HG02884 (cell line): ENCODE data around the gene METTL1.
"Not testable (repeated sequence)": the region's sequence is repeated elsewhere in the genome, so short reads cannot be mapped to it uniquely, and the experiment has no call there.

Experiments
- ATAC-seq: cut with Tn5 transposase; IDR thresholded peaks from one replicate; pipeline ENCODE4 v1.9.1; 2021; ENCODE audit warnings: mild to moderate bottlenecking, moderate library complexity; ENCODE audit not compliant: unreplicated experiment

The METTL1 gene

DNA sequence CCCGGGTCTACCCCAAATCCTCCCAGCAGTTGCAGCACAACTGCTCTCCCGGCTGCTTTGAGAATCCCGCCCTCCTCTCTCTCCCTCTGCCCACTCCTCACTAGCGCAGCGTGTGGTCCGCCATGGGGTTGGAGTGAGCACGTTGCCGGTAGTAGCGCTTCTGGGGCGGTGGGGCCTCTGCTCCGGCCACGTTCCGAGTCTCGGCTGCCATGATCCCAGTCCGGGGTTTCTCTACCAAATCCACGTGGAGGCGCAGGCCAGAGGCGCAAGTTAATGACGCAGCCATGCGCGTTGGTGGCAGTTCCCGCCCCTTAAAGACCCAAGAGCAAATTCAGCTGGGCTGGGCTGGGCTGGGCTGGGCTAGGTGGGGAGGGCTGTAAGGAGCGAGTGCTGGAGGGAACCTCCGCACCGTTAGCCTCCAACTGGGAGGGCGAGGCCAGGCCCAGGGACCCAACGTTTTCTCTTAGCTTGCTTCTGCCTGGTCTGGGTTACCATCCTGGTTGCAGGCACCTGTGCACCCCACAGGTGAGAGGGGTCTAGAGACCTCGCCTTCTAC lies at the start of gene METTL1:
TSS of gene METTL1 (minus strand) at position 233 of the 556 bp plus-strand sequence. CDS start at position 211, 22 bp downstream.
- peak; percentile 70 for ATAC-seq

- not testable (repeated sequence) for ATAC-seq
Measured at GRCh38 chr12:57821015-57821414, 49.1 kb upstream of the METTL1 start.

GRCh38 chr12:57820119-57820518 lies 48.2 kb upstream of the METTL1 start:
- not testable (repeated sequence) for ATAC-seq

- not testable (repeated sequence) for ATAC-seq
Measured at GRCh38 chr12:57817990-57818331, 46.1 kb upstream of the METTL1 start.

- ATAC-seq = no peak
Measured at GRCh38 chr12:57817261-57817989, 45.5 kb upstream of the METTL1 start.

- ATAC-seq = no peak
Measured at GRCh38 chr12:57816855-57817151, 44.9 kb upstream of the METTL1 start.

DNA sequence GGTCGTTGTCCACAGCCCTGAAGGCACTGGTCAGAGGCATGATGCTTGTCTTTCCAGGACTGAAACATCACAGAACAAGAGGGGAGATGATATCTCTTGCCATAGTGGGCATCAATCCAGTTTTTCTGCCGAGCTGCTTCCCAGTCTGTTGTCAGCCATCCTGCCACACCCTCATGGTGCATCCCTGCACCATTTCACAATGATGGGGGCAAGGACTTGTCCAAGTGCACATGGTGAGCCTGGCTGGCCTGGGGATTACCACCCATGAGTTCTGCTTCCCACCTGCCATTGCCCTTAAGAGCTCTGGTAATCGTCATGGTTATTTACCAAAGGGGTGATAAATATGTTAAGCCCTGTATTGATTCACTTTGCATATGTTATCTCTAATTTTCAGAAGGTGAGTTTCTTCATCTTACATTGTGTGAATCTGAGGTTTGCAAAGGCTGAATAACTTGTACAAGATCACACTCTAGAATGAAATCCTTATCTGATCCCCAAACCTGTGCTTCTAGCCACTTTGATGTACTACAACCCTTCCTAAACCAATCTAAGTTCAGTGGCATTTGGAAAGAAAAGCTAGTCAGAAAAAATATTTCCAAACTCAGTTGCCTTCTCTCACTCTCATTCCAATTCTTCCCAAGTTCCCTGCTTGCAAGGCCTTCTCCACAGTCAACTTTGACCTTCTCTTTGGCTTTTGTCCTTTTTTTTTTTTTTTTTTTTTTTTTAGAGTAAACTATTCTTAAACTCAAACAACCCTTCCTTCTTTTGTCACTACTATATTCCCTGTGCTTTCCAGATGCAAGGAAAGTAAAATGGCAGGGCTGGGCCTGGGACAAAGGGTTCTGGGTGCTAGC lies 44.3 kb upstream of the METTL1 start:
- no peak for ATAC-seq

GRCh38 chr12:57815177-57816000 lies 43.5 kb upstream of the METTL1 start:
- no peak for ATAC-seq

DNA sequence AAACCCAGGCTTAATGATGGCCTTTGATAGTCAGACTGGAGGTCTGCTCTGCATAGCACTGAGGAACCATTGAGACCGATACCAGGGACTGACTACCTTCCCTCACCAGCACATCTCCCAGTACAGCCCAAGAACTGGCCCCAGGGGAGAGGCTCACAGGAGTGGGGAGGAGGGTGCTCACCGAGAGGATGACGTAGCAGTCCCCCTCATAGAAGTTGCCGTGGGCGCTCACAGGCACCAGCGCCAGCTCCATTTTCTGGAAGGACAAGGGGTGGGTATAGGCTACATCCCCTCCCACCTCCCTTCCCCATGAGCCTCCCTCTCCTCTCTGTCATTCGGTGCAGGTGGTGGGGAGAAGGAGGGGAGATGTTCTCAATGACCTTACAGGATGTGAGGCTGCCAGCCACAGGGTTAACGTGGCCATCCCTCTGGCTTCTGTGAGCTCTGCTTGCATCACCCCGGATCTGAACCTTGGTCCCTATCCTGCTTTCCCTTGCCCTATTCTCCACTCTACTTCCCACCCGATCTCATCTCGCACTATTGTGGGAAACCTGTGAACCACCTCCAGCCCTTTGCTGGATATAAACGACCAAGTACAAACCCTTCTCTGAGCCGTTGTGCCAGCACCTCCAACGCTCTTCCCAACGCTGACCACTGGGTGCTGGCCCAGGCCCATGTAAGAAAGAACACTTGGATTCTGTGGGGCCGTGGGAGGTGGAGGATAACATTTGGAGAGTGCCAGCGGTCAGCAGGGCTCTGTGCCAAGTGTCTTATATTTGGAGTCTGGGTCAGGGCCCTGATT lies 42.3 kb upstream of the METTL1 start:
- no peak for ATAC-seq

DNA sequence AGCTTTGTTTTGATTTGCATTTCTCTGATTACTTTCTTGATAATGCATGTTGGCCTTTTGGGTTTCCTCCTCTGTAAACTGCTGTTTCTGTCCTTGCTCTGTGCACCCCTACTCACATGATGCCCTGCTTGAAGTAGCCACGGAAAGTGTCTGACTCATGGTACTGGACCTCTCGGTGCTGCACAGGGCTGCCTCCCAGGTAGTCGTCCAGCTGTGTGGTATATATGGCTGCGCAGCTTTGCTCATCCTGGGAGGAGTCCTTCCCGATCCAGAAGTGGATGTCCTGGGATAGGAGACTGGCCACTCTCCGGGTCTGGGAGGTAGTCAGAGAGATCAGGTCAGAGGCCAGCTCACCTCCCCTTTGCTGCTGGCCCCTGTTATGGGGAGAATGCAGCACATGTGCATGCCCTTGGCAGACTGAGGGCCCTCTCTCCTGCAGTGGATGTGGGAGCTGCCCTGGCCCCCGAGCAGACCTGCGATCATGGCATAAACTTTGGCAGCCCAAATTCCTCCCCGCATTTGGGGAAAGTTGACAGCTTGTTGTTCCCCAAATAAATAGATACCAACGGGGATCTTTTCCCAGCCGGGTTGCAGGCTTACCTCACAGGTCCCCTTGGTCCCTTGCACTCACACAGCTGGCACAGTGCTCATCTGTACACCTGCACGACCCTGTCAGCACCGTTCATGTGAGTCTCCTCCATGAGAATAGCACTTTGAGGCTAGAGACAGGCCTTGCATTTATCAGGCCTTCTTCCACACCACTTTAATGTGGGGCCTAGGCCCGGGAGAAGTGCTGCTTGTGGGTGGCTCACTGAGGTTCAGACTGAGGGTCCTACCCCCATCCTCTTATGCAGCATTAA lies 41.4 kb upstream of the METTL1 start:
- ATAC-seq = no peak

DNA sequence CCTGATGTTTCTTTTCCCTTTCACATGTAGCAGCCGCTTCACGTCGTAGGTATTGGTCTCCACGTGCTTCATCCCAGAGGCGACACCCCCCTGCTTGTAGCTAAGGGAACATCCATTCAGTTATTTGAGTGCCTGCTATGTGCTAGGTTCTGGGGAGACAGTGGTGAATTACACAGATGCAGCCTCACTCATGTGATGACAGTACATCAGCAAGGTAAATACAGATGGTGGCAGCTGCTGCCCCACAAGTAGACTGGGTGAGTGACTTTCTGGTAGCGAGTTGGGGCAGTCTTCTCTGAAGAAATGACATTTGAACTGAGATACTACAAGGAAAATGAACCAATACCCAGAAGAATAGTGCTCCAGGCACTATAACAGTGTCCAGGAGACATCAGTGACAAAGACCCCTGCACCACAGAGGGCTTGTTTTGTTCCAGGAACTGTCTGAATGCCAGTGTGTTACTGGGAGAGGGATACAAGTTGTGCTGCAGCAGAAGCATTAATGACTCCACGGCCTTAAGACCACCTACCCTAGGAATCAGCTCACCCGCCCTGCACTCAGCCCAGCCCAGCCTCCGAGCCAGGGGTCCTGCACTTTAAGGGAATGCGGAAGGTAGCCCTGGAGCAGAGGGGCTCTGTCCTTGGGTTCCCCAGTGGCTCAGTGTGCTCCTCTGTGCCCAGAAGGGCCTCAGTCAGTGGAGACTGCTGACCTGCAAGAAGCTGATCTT lies 39.3 kb upstream of the METTL1 start:
- no peak for ATAC-seq

DNA sequence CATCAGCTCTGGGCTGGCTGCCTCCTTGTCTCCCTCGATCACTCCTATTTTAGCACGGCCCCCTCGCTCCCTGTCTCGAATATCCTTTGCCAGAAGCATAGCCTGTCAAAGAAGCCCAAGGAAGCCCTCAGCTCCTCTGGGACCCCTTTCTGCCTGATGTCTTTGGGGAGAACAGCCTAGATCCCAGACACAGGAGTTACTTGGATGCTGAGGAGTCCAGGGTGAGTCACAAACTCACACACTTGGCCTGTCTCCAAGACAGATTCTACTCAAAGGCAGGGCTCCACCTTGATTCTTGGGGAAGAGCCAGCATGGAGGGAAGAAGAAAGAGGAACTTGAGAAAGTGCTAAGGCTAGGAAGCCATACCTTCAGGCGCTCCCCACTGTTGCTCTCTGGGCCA lies 38.5 kb upstream of the METTL1 start:
- no peak for ATAC-seq

GRCh38 chr12:57809425-57809824 lies 37.5 kb upstream of the METTL1 start:
- no peak for ATAC-seq

DNA sequence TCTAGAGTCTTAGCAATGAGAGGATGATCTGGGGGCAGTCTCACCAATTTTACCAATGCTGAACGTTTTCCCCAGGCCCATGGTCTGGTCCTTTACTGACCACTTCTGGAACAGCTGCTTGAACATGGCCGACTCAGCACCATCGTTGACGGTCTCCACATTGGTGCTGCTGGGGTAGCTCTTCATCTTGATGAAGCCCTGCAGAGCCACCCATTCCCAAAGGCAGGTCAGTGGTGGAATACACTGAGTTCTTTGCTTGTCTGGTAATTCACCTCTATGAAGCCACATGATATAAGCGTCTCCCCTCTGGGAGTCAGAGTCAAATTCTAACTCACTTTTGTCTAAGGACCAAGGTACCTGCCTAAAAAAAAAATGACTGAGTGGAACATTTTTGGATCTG lies 36.4 kb upstream of the METTL1 start:
- no peak for ATAC-seq

DNA sequence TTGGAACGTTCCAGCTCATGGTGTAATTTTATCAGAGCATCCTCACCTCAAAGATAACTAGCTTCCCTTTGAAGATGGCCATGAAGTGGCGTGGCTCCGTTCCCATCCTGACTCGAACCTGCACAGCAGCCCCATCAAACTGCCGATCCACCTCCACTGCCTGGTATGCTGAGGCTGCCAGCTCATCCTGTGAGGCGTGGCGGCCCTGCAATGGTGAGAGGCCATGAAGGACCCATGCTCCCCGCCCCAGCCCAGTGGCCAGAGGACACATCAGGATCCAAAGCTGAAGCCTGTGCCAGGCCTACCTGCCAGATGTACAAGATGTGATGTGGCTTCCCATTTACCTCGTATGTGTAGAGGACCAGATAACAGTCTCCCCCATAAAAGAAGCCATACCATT lies 35.4 kb upstream of the METTL1 start:
- no peak for ATAC-seq

GRCh38 chr12:57806677-57807076 lies 34.8 kb upstream of the METTL1 start:
- ATAC-seq = no peak

GRCh38 chr12:57803319-57803893 lies 31.5 kb upstream of the METTL1 start:
- no peak for ATAC-seq

GRCh38 chr12:57802607-57803006 lies 30.7 kb upstream of the METTL1 start:
- ATAC-seq = no peak
